ENCODE results near the gene DNAAF1. TPM values are rescaled to one million over a fixed set of nuclear protein-coding genes. Genes with fewer than 3 reads are reported as not detected.

DNAAF1 gene
- polyA plus RNA-seq (2012; ENCODE audit: insufficient read depth, insufficient read length, low read depth): 14.1 TPM

DNA sequence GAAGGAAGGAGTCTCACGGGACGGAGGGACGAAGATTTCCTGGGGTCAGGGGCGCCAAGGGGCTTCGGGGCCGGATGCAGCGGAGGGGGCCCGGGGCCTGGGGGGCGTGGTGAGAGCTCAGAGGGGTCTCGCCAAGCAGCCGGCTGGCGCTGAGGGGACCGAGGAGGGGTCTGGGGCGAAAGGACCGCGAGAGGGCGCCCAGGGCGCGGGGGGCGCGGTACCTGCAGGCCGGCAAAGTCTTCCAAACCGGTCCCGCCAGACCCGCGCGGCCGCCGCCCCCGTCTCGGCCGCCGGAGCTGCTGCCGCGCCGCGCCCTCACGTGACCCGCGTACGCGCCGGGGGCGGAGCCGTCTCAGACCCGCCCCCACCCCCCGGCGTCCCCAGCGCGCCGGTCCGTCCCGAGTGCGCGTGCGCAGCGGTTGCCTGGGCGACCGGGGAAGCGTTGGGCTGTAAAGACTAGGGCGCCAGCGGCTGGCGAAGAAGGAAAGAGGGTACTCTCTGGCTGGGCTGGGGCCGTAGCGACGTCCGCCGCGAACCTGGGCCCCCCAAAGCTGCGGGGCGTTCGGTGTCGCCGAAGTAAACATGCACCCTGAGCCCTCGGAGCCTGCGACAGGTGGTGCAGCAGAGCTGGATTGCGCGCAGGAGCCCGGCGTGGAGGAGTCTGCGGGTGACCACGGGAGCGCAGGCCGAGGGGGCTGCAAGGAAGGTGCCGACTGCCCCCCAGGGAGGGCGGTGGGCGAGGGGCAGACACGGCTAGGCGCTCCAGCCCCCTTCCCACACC, at the start of gene DNAAF1, which contains the start of gene HSDL1:
Gene DNAAF1 (plus strand): TSS at position 450 of the 781 bp plus-strand sequence. CDS start 133 bp downstream, at position 583.
Gene HSDL1 (minus strand): TSS at position 319 of the 781 bp plus-strand sequence. CDS start 13,856 bp downstream, outside the sequence.
- Histone ChIP-seq H3K4me1 (no peaks in the 10 kb centered on the region), H3K9me3 (no peaks in the 10 kb centered on the region), H3K4me3 (ENCODE audit: low read depth, low read length) (peak within 1 kb of the TSS; percentile 77), H3K36me3 (no peaks in the 10 kb centered on the region), H3K27me3 (peaks cover 22% of the 10 kb centered on the region)
- TF ChIP-seq, protein P1, sequence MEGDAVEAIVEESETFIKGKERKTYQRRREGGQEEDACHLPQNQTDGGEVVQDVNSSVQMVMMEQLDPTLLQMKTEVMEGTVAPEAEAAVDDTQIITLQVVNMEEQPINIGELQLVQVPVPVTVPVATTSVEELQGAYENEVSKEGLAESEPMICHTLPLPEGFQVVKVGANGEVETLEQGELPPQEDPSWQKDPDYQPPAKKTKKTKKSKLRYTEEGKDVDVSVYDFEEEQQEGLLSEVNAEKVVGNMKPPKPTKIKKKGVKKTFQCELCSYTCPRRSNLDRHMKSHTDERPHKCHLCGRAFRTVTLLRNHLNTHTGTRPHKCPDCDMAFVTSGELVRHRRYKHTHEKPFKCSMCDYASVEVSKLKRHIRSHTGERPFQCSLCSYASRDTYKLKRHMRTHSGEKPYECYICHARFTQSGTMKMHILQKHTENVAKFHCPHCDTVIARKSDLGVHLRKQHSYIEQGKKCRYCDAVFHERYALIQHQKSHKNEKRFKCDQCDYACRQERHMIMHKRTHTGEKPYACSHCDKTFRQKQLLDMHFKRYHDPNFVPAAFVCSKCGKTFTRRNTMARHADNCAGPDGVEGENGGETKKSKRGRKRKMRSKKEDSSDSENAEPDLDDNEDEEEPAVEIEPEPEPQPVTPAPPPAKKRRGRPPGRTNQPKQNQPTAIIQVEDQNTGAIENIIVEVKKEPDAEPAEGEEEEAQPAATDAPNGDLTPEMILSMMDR (IDR thresholded peaks at IDR 0.05; ENCODE audit: low read depth, low read length): no peak
- DNase-seq: peak; percentile 94

DNA sequence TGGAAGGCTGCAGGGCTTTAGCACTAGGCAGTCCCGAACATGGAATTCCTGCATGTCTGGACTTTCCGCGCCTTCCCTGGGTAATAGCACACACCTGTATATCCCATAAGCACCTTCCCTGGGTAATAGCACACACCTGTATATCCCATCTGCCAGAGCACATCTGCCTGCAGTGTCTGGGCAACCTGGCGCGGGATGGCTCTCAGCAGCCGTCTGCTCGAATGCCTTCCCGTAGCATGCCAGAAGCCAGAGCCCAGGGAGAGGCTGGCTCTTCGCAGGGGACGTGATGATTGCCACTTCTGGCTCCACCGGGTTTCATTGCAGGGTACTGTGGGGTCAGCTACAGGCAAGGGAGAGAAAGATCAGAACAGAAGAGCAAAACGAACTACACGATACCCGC, 49.6 kb upstream of the DNAAF1 start:
- TF ChIP-seq, protein P1 (IDR thresholded peaks at IDR 0.05; ENCODE audit: low read depth, low read length): no peak
- H3K4me3 ChIP-seq (ENCODE audit: low read depth, low read length): no peak overlapping the region
- DNase-seq: no peak
- H3K4me1 ChIP-seq: no peaks in the 10 kb centered on the region
- H3K9me3 ChIP-seq: no peaks in the 10 kb centered on the region
- peaks cover 64% of the 10 kb centered on the region for H3K36me3 ChIP-seq
- H3K27me3 ChIP-seq: no peaks in the 10 kb centered on the region

DNA sequence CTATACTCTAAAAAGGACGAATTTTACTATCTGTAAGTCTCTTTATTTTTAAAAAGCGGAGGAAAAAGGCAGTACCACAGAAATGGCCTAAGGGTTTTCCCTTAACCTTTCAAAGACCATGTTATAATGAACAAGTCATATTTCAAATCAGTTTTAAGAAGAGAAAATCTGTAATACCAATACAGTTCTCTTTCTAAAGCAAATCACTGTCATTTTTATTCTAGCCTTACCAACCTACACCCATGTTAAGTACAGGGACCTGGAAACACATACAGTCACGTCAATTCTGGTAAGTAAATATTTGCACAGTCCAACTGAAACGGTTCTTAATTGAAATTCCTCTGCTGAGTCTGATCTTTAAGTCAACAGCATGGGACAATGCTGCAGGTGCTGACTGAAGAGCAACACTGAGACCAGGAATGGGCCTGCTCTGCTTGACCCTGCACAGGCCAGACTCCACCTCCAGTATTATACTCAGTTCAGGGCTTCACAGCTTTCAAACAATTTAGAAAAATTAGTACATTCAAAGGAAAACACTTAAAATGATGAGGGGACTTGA, 48.6 kb upstream of the DNAAF1 start:
- TF ChIP-seq, protein P1 (IDR thresholded peaks at IDR 0.05; ENCODE audit: low read depth, low read length): no peak
- H3K4me1 ChIP-seq: no peaks in the 10 kb centered on the region
- no peaks in the 10 kb centered on the region for H3K27me3 ChIP-seq
- DNase-seq: no peak
- no peaks in the 10 kb centered on the region for H3K9me3 ChIP-seq
- peaks cover 58% of the 10 kb centered on the region for H3K36me3 ChIP-seq
- no peak overlapping the region for H3K4me3 ChIP-seq (ENCODE audit: low read depth, low read length)

DNA sequence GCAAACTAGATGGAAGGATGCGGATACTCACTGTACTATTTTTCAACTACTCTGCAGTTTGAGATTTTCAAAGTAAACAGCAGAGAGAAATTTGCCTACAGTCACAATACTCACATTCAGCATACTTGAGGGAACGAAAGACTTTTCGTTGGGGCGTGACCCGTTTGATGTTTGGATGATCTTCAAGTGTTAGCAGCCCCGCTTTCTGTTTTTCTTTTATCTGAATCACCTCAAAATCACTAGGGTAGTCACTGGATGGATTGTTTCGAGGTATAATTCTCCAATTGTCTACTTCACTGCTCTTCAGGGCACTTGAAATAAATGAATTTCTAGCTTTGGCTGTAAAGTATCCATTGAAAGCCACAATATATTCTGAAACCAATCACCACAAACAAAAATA, 46.2 kb upstream of the DNAAF1 start:
- H3K27me3 ChIP-seq: no peaks in the 10 kb centered on the region
- H3K36me3 ChIP-seq: peaks cover 40% of the 10 kb centered on the region
- TF ChIP-seq, protein P1 (IDR thresholded peaks at IDR 0.05; ENCODE audit: low read depth, low read length): no peak
- no peak overlapping the region for H3K4me3 ChIP-seq (ENCODE audit: low read depth, low read length)
- no peaks in the 10 kb centered on the region for H3K9me3 ChIP-seq
- no peak for DNase-seq
- no peaks in the 10 kb centered on the region for H3K4me1 ChIP-seq

DNA sequence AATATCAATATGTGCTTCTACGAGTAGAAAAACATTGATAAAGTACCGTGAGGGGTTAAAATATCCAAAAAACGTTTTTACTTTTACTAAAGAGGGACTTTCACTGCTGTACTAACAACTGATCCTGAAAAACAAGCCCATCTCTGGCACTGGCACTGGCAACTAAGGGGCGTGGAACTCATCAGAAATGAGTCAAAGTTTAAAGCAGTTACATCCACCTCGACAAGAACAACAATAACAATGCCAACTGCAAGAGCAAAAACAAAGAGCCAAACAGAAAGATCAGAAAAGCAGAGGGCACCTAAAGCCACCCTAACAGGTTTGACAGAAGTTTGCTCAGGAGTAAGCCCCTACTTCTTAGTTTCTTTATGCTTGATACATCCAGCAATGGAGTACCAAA, 41.4 kb upstream of the DNAAF1 start:
- Histone ChIP-seq H3K4me3 (ENCODE audit: low read depth, low read length) (no peak overlapping the region), H3K4me1 (no peaks in the 10 kb centered on the region), H3K36me3 (peaks cover 3% of the 10 kb centered on the region; the same call in 1 of the 2 replicates), H3K27me3 (no peaks in the 10 kb centered on the region), H3K9me3 (no peaks in the 10 kb centered on the region)
- no peak for DNase-seq
- TF ChIP-seq, protein P1 (IDR thresholded peaks at IDR 0.05; ENCODE audit: low read depth, low read length): no peak

DNA sequence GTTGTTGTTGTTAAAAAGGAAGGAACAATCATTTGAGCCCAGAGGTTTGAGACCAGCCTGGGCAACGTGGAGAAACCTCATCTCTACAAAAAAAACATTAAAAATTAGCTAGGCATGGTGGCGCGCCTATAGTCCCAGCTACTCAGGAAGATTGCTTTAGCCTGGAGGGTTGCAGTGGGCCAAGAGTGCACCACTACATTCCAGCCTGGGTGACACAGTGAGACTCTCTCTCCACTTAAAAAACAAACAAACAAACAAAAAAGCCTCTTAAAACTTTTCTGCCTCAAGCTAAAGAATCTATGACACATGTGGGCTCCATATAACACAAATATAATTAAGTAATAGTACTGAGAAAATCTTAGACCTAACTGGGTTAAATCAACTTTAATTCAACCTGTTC, 40.9 kb upstream of the DNAAF1 start:
- no peak for DNase-seq
- TF ChIP-seq, protein P1 (IDR thresholded peaks at IDR 0.05; ENCODE audit: low read depth, low read length): no peak
- Histone ChIP-seq H3K9me3 (no peaks in the 10 kb centered on the region), H3K36me3 (no peaks in the 10 kb centered on the region), H3K4me1 (no peaks in the 10 kb centered on the region), H3K27me3 (no peaks in the 10 kb centered on the region), H3K4me3 (ENCODE audit: low read depth, low read length) (no peak overlapping the region)
